ENCODE data around the gene ADPRS. TPM values are rescaled to one million over a fixed set of nuclear protein-coding genes. Genes with fewer than 3 reads are reported as not detected.

ADPRS gene
- total RNA-seq, 1 donor from 2014 or later, result 57.0 TPM

GRCh38 chr1:36087233-36088123 lies 1.2 kb upstream of the ADPRS start:
- DNase-seq (ENCODE audit: low read depth), result no peak

GRCh38 chr1:36088265-36088576 lies 471 bp upstream of the ADPRS start:
- DNase-seq (ENCODE audit: low read depth), result no peak

- peak; percentile 29 for DNase-seq (ENCODE audit: low read depth)
Measured at GRCh38 chr1:36089393-36090121, 865 bp downstream of the ADPRS start.

GRCh38 chr1:36091141-36091540 lies 2.4 kb downstream of the ADPRS start:
- DNase-seq (ENCODE audit: low read depth), result no peak

- DNase-seq (ENCODE audit: low read depth), result no peak
Measured at GRCh38 chr1:36091698-36092097, 3.0 kb downstream of the ADPRS start.

- DNase-seq (ENCODE audit: low read depth), result no peak
Measured at GRCh38 chr1:36092166-36092797, 3.6 kb downstream of the ADPRS start.

- no peak for DNase-seq (ENCODE audit: low read depth)
Measured at GRCh38 chr1:36092798-36093185, 4.1 kb downstream of the ADPRS start.

- no peak for DNase-seq (ENCODE audit: low read depth)
Measured at GRCh38 chr1:36093226-36093625, 4.5 kb downstream of the ADPRS start.

GRCh38 chr1:36093929-36094328 lies 5.2 kb downstream of the ADPRS start:
- no peak for DNase-seq (ENCODE audit: low read depth)

- DNase-seq (ENCODE audit: low read depth), result no peak
Measured at GRCh38 chr1:36094621-36095061, 5.9 kb downstream of the ADPRS start.

GRCh38 chr1:36095760-36096405 lies 7.2 kb downstream of the ADPRS start:
- no peak for DNase-seq (ENCODE audit: low read depth)

GRCh38 chr1:36096500-36097432 lies 8.1 kb downstream of the ADPRS start:
- DNase-seq (ENCODE audit: low read depth), result no peak

GRCh38 chr1:36097693-36098585 lies 9.2 kb downstream of the ADPRS start:
- no peak for DNase-seq (ENCODE audit: low read depth)

- DNase-seq (ENCODE audit: low read depth), result no peak
Measured at GRCh38 chr1:36098650-36099365, 10.1 kb downstream of the ADPRS start.

- peak; percentile 76 for DNase-seq (ENCODE audit: low read depth)
Measured at GRCh38 chr1:36099681-36100341, 11.1 kb downstream of the ADPRS start.

GRCh38 chr1:36100376-36100775 lies 11.7 kb downstream of the ADPRS start:
- no peak for DNase-seq (ENCODE audit: low read depth)

- no peak for DNase-seq (ENCODE audit: low read depth)
Measured at GRCh38 chr1:36101546-36101945, 12.9 kb downstream of the ADPRS start.

- no peak for DNase-seq (ENCODE audit: low read depth)
Measured at GRCh38 chr1:36106269-36106668, 17.6 kb downstream of the ADPRS start.
